IPS DF 19.7 (cell line): Measurements from ENCODE around the gene HOXA3.

Experiments used
- DNase-seq: peaks from one replicate; pipeline ENCODE4 v3.0.0-alpha.2; 2013; ENCODE audit warnings: low read depth, low spot score

The HOXA3 gene

GRCh38 chr7:27178366-27178765 is 26.0 kb upstream of the HOXA3 start:
- DNase-seq = no peak

- DNase-seq = no peak
These were observed 25.5 kb upstream of the HOXA3 start for GRCh38 chr7:27177795-27178320.

GRCh38 chr7:27176962-27177794 is 24.8 kb upstream of the HOXA3 start:
- DNase-seq = no peak

- DNase-seq = no peak
These were observed 24.1 kb upstream of the HOXA3 start for GRCh38 chr7:27176524-27176845.

GRCh38 chr7:27175626-27176523 is 23.5 kb upstream of the HOXA3 start:
- DNase-seq = no peak

GRCh38 chr7:27174874-27175625 is 22.7 kb upstream of the HOXA3 start:
- no peak for DNase-seq

GRCh38 chr7:27173956-27174873 is 21.8 kb upstream of the HOXA3 start, which contains the start of gene HOXA10:
Gene HOXA10 (minus strand): TSS chr7:27174320. CDS start chr7:27174306, 14 bp downstream.
- DNase-seq = no peak

- no peak for DNase-seq
These were observed 21.1 kb upstream of the HOXA3 start for GRCh38 chr7:27173511-27173955.

- no peak for DNase-seq
These were observed 20.6 kb upstream of the HOXA3 start for GRCh38 chr7:27172823-27173510.

- no peak for DNase-seq
These were observed 20.0 kb upstream of the HOXA3 start for GRCh38 chr7:27172315-27172774.

GRCh38 chr7:27171637-27172314 is 19.4 kb upstream of the HOXA3 start:
- DNase-seq = no peak

- no peak for DNase-seq
These were observed 18.9 kb upstream of the HOXA3 start for GRCh38 chr7:27171325-27171636.

- DNase-seq = no peak
These were observed 18.3 kb upstream of the HOXA3 start for GRCh38 chr7:27170426-27171324.

- no peak for DNase-seq
These were observed 17.5 kb upstream of the HOXA3 start for GRCh38 chr7:27169658-27170425.

GRCh38 chr7:27168265-27168947 is 16.0 kb upstream of the HOXA3 start:
- no peak for DNase-seq

GRCh38 chr7:27167916-27168264 is 15.5 kb upstream of the HOXA3 start:
- no peak for DNase-seq
